GM23338 (cell line): ENCODE results near the gene IDH3A. TPM values are rescaled to one million over a fixed set of nuclear protein-coding genes. Genes with fewer than 3 reads are reported as not detected.

Source experiments
- ATAC-seq: fragments of 200-7000 bp; cut with Tn5 transposase; 3 replicates; pipeline ENCODE4 v1.9.1; 2020
- DNase-seq: peaks from one replicate; pipeline ENCODE4 v3.0.0-alpha.2; 2015; ENCODE audit warnings: low spot score
- H2AFZ ChIP-seq: fragments of 200-600 bp; sonication (generic); 2 replicates; pipeline ENCODE4 v1.8.0; 2016; ENCODE audit warnings: antibody characterized with exemption, mild to moderate bottlenecking, moderate library complexity
- H3F3A ChIP-seq: fragments of 200-600 bp; sonication (generic); replicated peaks from 2 replicates; pipeline ENCODE4 v1.8.0; 2017; ENCODE audit warnings: antibody characterized with exemption, mixed run types, low read depth
- H3K27ac ChIP-seq: fragments of 200-600 bp; sonication (generic); 2 replicates; pipeline ENCODE4 v1.6.1; 2016; ENCODE audit warnings: low read depth
- H3K27me3 ChIP-seq: fragments of 200-600 bp; sonication (generic); 2 replicates; pipeline ENCODE4 v1.8.0; 2016; ENCODE audit warnings: mild to moderate bottlenecking, mixed run types, moderate library complexity; ENCODE audit not compliant: insufficient read depth
- H3K36me3 ChIP-seq: fragments of 200-600 bp; sonication (generic); 2 replicates; pipeline ENCODE4 v1.8.0; 2016; ENCODE audit warnings: mild to moderate bottlenecking; ENCODE audit not compliant: insufficient read depth
- H3K4me1 ChIP-seq: fragments of 200-600 bp; sonication (generic); 2 replicates; pipeline ENCODE4 v1.8.0; 2016; ENCODE audit warnings: mild to moderate bottlenecking, moderate library complexity; ENCODE audit not compliant: insufficient read depth
- H3K4me2 ChIP-seq: fragments of 200-600 bp; sonication (generic); 2 replicates; pipeline ENCODE4 v1.7.1; 2017; ENCODE audit warnings: mixed run types
- H3K4me3 ChIP-seq: fragments of 200-600 bp; sonication (generic); 2 replicates; pipeline ENCODE4 v1.6.1; 2016; ENCODE audit warnings: mixed run types
- H3K79me2 ChIP-seq: fragments of 200-600 bp; sonication (generic); replicated peaks from 2 replicates; pipeline ENCODE4 v1.8.0; 2017; ENCODE audit warnings: mild to moderate bottlenecking; ENCODE audit not compliant: insufficient read depth
- H3K9me2 ChIP-seq: fragments of 200-600 bp; sonication (generic); 2 replicates; pipeline ENCODE4 v1.8.0; 2017; ENCODE audit not compliant: insufficient read depth
- H4K20me1 ChIP-seq: fragments of 200-600 bp; sonication (generic); replicated peaks from 2 replicates; pipeline ENCODE4 v1.8.0; 2017; ENCODE audit warnings: mild to moderate bottlenecking; ENCODE audit not compliant: insufficient read depth
- H3K27ac Mint-ChIP-seq: 2 replicates; pipeline ENCODE4 v1.8.0; 2020; ENCODE audit warnings: inconsistent platforms, mild to moderate bottlenecking, moderate library complexity, mixed read lengths
- H3K27me3 Mint-ChIP-seq: 3 replicates; pipeline ENCODE4 v1.8.0; 2022; ENCODE audit warnings: low read depth, mild to moderate bottlenecking, moderate library complexity, mixed read lengths, inconsistent platforms; ENCODE audit not compliant: insufficient read depth, poor library complexity
- H3K36me3 Mint-ChIP-seq: 3 replicates; pipeline ENCODE4 v1.8.0; 2021; ENCODE audit warnings: low read depth, mild to moderate bottlenecking, inconsistent platforms, moderate library complexity, mixed read lengths
- H3K4me1 Mint-ChIP-seq: 3 replicates; pipeline ENCODE4 v1.8.0; 2020; ENCODE audit warnings: mild to moderate bottlenecking, inconsistent platforms, mixed read lengths
- H3K4me3 Mint-ChIP-seq: 3 replicates; pipeline ENCODE4 v1.8.0; 2021; ENCODE audit warnings: moderate library complexity, mild to moderate bottlenecking, inconsistent platforms, mixed read lengths
- H3K9me3 Mint-ChIP-seq: 3 replicates; pipeline ENCODE4 v1.8.0; 2020; ENCODE audit warnings: moderate library complexity, mild to moderate bottlenecking, inconsistent platforms, mixed read lengths
- CREB1 ChIP-seq: fragments of 250-450 bp; sonication (Bioruptor Pico); IDR thresholded peaks from 2 replicates; pipeline ENCODE4 v1.5.0; 2020; ENCODE audit warnings: low read depth, mild to moderate bottlenecking, moderate library complexity
- EZH2 ChIP-seq: fragments of 200-600 bp; sonication (generic); IDR thresholded peaks from one replicate; pipeline ENCODE4 v1.8.0; 2017; ENCODE audit warnings: antibody characterized with exemption, mild to moderate bottlenecking, low read depth; ENCODE audit not compliant: unreplicated experiment
- EZH2phosphoT487 ChIP-seq: fragments of 200-600 bp; sonication (generic); IDR thresholded peaks from one replicate; pipeline ENCODE4 v1.8.1; 2018; ENCODE audit warnings: antibody characterized with exemption; ENCODE audit not compliant: unreplicated experiment
- JUNB ChIP-seq: IDR thresholded peaks from one replicate; pipeline ENCODE4 v1.6.1; 2016; ENCODE audit warnings: antibody characterized with exemption; ENCODE audit not compliant: unreplicated experiment
- NANOG ChIP-seq: IDR thresholded peaks from 2 replicates; pipeline ENCODE4 v1.6.1; 2016; ENCODE audit warnings: antibody characterized with exemption, borderline replicate concordance
- POLR2AphosphoS5 ChIP-seq: IDR thresholded peaks from 2 replicates; pipeline ENCODE4 v1.6.1; 2016; ENCODE audit warnings: antibody characterized with exemption, low read depth
- STAT1 ChIP-seq: IDR thresholded peaks from one replicate; pipeline ENCODE4 v1.6.1; 2016; ENCODE audit warnings: antibody characterized with exemption; ENCODE audit not compliant: unreplicated experiment
- ZNF114 ChIP-seq: fragments of 250-450 bp; sonication (Bioruptor Pico); IDR thresholded peaks from 2 replicates; pipeline ENCODE4 v1.5.0; 2020; ENCODE audit warnings: mild to moderate bottlenecking, moderate library complexity
- ZNF331 ChIP-seq: fragments of 250-450 bp; sonication (Bioruptor Pico); IDR thresholded peaks from 2 replicates; pipeline ENCODE4 v1.5.0; 2020; ENCODE audit warnings: low read depth, mild to moderate bottlenecking, moderate library complexity
- polyA plus RNA-seq: library from polyadenylated mRNA; unstranded; fragments of >200 nt; fragmentation: Nextera tagmentation; extraction: Ambion mirVana; gene quantifications from 2 replicates; pipeline ENCODE4 v1.2.1, GENCODE V29; 2016
- total RNA-seq: library from RNA; depleted of rRNA; stranded (reverse); fragments of >200 nt; shearing (Covaris generic); gene quantifications from 2 replicates; pipeline ENCODE4 v1.2.3, GENCODE V29; 2014
- TF ChIP-seq, protein P1 (sequence below): IDR thresholded peaks from one replicate; pipeline ENCODE4 v1.6.1; 2018; ENCODE audit warnings: antibody characterized with exemption; ENCODE audit not compliant: unreplicated experiment
- TF ChIP-seq, protein P2 (sequence below), 2 experiments: fragments of 200-600 bp in 1 of 2; sonication (generic) in 1 of 2; conservative IDR thresholded peaks; 2 replicates each; pipeline versions ENCODE4 v1.5.1 to v1.6.1; 2016 to 2017; ENCODE audit warnings: antibody characterized with exemption in 2 of 2, low read depth in 2 of 2, mild to moderate bottlenecking in 2 of 2, moderate library complexity in 1 of 2
- TF ChIP-seq, protein P3 (sequence below): IDR thresholded peaks from 2 replicates; pipeline ENCODE4 v1.6.1; 2016; ENCODE audit warnings: antibody characterized with exemption
- TF ChIP-seq, protein P4 (sequence below): fragments of 250-450 bp; sonication (Bioruptor Pico); IDR thresholded peaks from 2 replicates; pipeline ENCODE4 v1.5.0; 2020; ENCODE audit warnings: mild to moderate bottlenecking, moderate library complexity

The IDH3A gene
- total and polyA plus RNA-seq, 2 experiments from 2014 or later, result 24.1 to 41.6 TPM

DNA sequence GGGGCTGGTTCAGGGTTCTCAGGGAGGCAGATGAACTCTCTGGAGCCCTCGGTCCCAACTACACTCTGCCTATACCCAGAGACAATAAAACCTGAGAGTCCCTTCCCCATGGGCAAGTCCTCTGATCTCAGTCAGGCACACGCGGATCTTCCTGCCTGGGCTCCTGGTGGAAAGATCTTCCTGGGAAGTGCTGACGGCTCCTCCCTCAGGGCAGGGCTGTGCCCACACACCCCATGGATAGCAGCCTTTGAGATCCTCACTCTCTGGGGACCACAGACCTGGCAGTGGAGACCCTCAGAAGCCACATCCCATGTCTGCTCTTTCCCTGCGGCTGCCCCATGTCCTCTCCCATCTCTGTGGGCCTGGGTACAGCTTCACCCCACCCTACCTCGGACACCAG is 46.4 kb upstream of the IDH3A start:
- Mint-ChIP-seq H3K36me3 (peaks cover 10% of the 10 kb centered on the region; the same call in 2 of the 3 replicates), H3K9me3 (no peaks in the 10 kb centered on the region), H3K27me3 (peaks cover 9% of the 10 kb centered on the region), H3K4me1 (no peaks in the 10 kb centered on the region), H3K27ac (0 out of 2 replicates have a peak overlapping the region, but pooled peaks have one; percentile 65), H3K4me3 (no peak overlapping the region)
- Histone ChIP-seq H3K4me3 (no peak overlapping the region), H3K79me2 (no peaks in the 10 kb centered on the region), H3K4me1 (no peaks in the 10 kb centered on the region), H3K27ac (no peak overlapping the region), H4K20me1 (no peaks in the 10 kb centered on the region), H3F3A (no peaks in the 10 kb centered on the region), H3K27me3 (no peaks in the 10 kb centered on the region), H3K36me3 (no peaks in the 10 kb centered on the region), H3K4me2 (no peak overlapping the region), H2AFZ (no peak overlapping the region), H3K9me2 (no peaks in the 10 kb centered on the region)
- DNase-seq (no peak), ATAC-seq (peak; percentile 22; the same call in 2 of the 3 replicates)
- TF ChIP-seq EZH2 (no peak), CREB1 (CRISPR knock-in tag) (no peak), ZNF114 (no peak), POLR2AphosphoS5 (no peak), EZH2phosphoT487 (no peak), NANOG (no peak), STAT1 (no peak), JUNB (no peak), ZNF331 (no peak)
- TF ChIP-seq, protein P1, sequence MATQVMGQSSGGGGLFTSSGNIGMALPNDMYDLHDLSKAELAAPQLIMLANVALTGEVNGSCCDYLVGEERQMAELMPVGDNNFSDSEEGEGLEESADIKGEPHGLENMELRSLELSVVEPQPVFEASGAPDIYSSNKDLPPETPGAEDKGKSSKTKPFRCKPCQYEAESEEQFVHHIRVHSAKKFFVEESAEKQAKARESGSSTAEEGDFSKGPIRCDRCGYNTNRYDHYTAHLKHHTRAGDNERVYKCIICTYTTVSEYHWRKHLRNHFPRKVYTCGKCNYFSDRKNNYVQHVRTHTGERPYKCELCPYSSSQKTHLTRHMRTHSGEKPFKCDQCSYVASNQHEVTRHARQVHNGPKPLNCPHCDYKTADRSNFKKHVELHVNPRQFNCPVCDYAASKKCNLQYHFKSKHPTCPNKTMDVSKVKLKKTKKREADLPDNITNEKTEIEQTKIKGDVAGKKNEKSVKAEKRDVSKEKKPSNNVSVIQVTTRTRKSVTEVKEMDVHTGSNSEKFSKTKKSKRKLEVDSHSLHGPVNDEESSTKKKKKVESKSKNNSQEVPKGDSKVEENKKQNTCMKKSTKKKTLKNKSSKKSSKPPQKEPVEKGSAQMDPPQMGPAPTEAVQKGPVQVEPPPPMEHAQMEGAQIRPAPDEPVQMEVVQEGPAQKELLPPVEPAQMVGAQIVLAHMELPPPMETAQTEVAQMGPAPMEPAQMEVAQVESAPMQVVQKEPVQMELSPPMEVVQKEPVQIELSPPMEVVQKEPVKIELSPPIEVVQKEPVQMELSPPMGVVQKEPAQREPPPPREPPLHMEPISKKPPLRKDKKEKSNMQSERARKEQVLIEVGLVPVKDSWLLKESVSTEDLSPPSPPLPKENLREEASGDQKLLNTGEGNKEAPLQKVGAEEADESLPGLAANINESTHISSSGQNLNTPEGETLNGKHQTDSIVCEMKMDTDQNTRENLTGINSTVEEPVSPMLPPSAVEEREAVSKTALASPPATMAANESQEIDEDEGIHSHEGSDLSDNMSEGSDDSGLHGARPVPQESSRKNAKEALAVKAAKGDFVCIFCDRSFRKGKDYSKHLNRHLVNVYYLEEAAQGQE, result no peak
- TF ChIP-seq, protein P2, sequence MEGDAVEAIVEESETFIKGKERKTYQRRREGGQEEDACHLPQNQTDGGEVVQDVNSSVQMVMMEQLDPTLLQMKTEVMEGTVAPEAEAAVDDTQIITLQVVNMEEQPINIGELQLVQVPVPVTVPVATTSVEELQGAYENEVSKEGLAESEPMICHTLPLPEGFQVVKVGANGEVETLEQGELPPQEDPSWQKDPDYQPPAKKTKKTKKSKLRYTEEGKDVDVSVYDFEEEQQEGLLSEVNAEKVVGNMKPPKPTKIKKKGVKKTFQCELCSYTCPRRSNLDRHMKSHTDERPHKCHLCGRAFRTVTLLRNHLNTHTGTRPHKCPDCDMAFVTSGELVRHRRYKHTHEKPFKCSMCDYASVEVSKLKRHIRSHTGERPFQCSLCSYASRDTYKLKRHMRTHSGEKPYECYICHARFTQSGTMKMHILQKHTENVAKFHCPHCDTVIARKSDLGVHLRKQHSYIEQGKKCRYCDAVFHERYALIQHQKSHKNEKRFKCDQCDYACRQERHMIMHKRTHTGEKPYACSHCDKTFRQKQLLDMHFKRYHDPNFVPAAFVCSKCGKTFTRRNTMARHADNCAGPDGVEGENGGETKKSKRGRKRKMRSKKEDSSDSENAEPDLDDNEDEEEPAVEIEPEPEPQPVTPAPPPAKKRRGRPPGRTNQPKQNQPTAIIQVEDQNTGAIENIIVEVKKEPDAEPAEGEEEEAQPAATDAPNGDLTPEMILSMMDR (conservative IDR thresholded peaks at IDR 0.05; ENCODE audit: low read depth in 2 of 2), result no peak
- TF ChIP-seq, protein P3, sequence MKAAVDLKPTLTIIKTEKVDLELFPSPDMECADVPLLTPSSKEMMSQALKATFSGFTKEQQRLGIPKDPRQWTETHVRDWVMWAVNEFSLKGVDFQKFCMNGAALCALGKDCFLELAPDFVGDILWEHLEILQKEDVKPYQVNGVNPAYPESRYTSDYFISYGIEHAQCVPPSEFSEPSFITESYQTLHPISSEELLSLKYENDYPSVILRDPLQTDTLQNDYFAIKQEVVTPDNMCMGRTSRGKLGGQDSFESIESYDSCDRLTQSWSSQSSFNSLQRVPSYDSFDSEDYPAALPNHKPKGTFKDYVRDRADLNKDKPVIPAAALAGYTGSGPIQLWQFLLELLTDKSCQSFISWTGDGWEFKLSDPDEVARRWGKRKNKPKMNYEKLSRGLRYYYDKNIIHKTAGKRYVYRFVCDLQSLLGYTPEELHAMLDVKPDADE, result no peak
- TF ChIP-seq, protein P4, sequence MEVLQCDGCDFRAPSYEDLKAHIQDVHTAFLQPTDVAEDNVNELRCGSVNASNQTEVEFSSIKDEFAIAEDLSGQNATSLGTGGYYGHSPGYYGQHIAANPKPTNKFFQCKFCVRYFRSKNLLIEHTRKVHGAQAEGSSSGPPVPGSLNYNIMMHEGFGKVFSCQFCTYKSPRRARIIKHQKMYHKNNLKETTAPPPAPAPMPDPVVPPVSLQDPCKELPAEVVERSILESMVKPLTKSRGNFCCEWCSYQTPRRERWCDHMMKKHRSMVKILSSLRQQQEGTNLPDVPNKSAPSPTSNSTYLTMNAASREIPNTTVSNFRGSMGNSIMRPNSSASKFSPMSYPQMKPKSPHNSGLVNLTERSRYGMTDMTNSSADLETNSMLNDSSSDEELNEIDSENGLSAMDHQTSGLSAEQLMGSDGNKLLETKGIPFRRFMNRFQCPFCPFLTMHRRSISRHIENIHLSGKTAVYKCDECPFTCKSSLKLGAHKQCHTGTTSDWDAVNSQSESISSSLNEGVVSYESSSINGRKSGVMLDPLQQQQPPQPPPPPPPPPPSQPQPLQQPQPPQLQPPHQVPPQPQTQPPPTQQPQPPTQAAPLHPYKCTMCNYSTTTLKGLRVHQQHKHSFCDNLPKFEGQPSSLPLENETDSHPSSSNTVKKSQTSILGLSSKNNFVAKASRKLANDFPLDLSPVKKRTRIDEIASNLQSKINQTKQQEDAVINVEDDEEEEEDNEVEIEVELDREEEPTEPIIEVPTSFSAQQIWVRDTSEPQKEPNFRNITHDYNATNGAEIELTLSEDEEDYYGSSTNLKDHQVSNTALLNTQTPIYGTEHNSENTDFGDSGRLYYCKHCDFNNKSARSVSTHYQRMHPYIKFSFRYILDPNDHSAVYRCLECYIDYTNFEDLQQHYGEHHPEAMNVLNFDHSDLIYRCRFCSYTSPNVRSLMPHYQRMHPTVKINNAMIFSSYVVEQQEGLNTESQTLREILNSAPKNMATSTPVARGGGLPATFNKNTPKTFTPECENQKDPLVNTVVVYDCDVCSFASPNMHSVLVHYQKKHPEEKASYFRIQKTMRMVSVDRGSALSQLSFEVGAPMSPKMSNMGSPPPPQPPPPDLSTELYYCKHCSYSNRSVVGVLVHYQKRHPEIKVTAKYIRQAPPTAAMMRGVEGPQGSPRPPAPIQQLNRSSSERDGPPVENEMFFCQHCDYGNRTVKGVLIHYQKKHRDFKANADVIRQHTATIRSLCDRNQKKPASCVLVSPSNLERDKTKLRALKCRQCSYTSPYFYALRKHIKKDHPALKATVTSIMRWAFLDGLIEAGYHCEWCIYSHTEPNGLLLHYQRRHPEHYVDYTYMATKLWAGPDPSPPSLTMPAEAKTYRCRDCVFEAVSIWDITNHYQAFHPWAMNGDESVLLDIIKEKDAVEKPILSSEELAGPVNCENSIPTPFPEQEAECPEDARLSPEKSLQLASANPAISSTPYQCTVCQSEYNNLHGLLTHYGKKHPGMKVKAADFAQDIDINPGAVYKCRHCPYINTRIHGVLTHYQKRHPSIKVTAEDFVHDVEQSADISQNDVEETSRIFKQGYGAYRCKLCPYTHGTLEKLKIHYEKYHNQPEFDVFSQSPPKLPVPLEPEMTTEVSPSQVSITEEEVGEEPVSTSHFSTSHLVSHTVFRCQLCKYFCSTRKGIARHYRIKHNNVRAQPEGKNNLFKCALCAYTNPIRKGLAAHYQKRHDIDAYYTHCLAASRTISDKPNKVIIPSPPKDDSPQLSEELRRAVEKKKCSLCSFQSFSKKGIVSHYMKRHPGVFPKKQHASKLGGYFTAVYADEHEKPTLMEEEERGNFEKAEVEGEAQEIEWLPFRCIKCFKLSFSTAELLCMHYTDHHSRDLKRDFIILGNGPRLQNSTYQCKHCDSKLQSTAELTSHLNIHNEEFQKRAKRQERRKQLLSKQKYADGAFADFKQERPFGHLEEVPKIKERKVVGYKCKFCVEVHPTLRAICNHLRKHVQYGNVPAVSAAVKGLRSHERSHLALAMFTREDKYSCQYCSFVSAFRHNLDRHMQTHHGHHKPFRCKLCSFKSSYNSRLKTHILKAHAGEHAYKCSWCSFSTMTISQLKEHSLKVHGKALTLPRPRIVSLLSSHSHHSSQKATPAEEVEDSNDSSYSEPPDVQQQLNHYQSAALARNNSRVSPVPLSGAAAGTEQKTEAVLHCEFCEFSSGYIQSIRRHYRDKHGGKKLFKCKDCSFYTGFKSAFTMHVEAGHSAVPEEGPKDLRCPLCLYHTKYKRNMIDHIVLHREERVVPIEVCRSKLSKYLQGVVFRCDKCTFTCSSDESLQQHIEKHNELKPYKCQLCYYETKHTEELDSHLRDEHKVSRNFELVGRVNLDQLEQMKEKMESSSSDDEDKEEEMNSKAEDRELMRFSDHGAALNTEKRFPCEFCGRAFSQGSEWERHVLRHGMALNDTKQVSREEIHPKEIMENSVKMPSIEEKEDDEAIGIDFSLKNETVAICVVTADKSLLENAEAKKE (CRISPR knock-in tag), result no peak
